SK-N-SH treated with all-trans-retinoic acid at 6 μM for 48 hours (cell line): ENCODE results near the gene SLC37A4.

ENCODE experiments used
- ATAC-seq: fragments of 200-7000 bp; cut with Tn5 transposase; 3 replicates; pipeline ENCODE4 v1.9.1; 2020; ENCODE audit warnings: mild to moderate bottlenecking, moderate library complexity
- ARNTL ChIP-seq: fragments of 450-650 bp; formaldehyde crosslinking; IDR thresholded peaks from 2 replicates; pipeline ENCODE4 v1.5.0; 2020; ENCODE audit warnings: low read depth, mild to moderate bottlenecking, moderate library complexity, borderline replicate concordance
- BACH2 ChIP-seq: fragments of 250-450 bp; sonication (Bioruptor Pico); IDR thresholded peaks from 2 replicates; pipeline ENCODE4 v1.9.0; 2021; ENCODE audit warnings: mild to moderate bottlenecking, borderline replicate concordance
- CREB5 ChIP-seq: fragments of 250-450 bp; sonication (Bioruptor Pico); IDR thresholded peaks from 2 replicates; pipeline ENCODE4 v1.5.1; 2020; ENCODE audit warnings: low read depth, mild to moderate bottlenecking, moderate library complexity
- CSDC2 ChIP-seq: fragments of 250-450 bp; sonication (Bioruptor Pico); IDR thresholded peaks from 2 replicates; pipeline ENCODE4 v1.5.0; 2020; ENCODE audit warnings: mild to moderate bottlenecking, moderate library complexity
- ESRRG ChIP-seq: fragments of 250-450 bp; sonication (Bioruptor Pico); IDR thresholded peaks from 2 replicates; pipeline ENCODE4 v1.6.1; 2021; ENCODE audit warnings: mild to moderate bottlenecking
- GLIS3 ChIP-seq: fragments of 250-450 bp; sonication (Bioruptor Pico); IDR thresholded peaks from 2 replicates; pipeline ENCODE4 v1.5.0; 2020; ENCODE audit warnings: mild to moderate bottlenecking, moderate library complexity
- ISL1 ChIP-seq: fragments of 250-450 bp; sonication (Bioruptor Pico); IDR thresholded peaks from 2 replicates; pipeline ENCODE4 v2.1.2; 2022; ENCODE audit warnings: mild to moderate bottlenecking, moderate library complexity
- OSR1 ChIP-seq: fragments of 250-450 bp; sonication (Bioruptor Pico); IDR thresholded peaks from 2 replicates; pipeline ENCODE4 v1.8.0; 2022; ENCODE audit warnings: moderate library complexity, mild to moderate bottlenecking, inconsistent platforms
- POU6F1 ChIP-seq: fragments of 250-450 bp; sonication (Bioruptor Pico); IDR thresholded peaks from 2 replicates; pipeline ENCODE4 v1.8.0; 2021; ENCODE audit warnings: low read depth, mild to moderate bottlenecking, moderate library complexity, borderline replicate concordance
- RARB ChIP-seq: fragments of 250-450 bp; sonication (Bioruptor Pico); IDR thresholded peaks from 2 replicates; pipeline ENCODE4 v1.8.0; 2021; ENCODE audit warnings: mild to moderate bottlenecking, moderate library complexity
- SNAI2 ChIP-seq: fragments of 250-450 bp; sonication (Bioruptor Pico); IDR thresholded peaks from 2 replicates; pipeline ENCODE4 v1.5.0; 2020; ENCODE audit warnings: mild to moderate bottlenecking, moderate library complexity
- TCF4 ChIP-seq: fragments of 250-450 bp; sonication (Bioruptor Pico); IDR thresholded peaks from 2 replicates; pipeline ENCODE4 v1.8.0; 2021; ENCODE audit warnings: mild to moderate bottlenecking, moderate library complexity, borderline replicate concordance
- TOX ChIP-seq: fragments of 250-450 bp; sonication (Bioruptor Pico); IDR thresholded peaks from 2 replicates; pipeline ENCODE4 v1.8.0; 2021; ENCODE audit warnings: mild to moderate bottlenecking, moderate library complexity, borderline replicate concordance
- ZC3H10 ChIP-seq: fragments of 250-450 bp; sonication (Bioruptor Pico); IDR thresholded peaks from 2 replicates; pipeline ENCODE4 v1.5.1; 2021; ENCODE audit warnings: mild to moderate bottlenecking, moderate library complexity
- ZFP3 ChIP-seq: fragments of 250-450 bp; sonication (Bioruptor Pico); IDR thresholded peaks from 2 replicates; pipeline ENCODE4 v1.5.0; 2020; ENCODE audit warnings: mild to moderate bottlenecking, moderate library complexity
- ZFP30 ChIP-seq: fragments of 450-650 bp; formaldehyde crosslinking; IDR thresholded peaks from 2 replicates; pipeline ENCODE4 v1.5.0; 2022; ENCODE audit warnings: mild to moderate bottlenecking, moderate library complexity
- ZNF70 ChIP-seq: fragments of 450-650 bp; formaldehyde crosslinking; IDR thresholded peaks from 2 replicates; pipeline ENCODE4 v1.5.0; 2020; ENCODE audit warnings: mild to moderate bottlenecking, moderate library complexity
- ZNF8 ChIP-seq: fragments of 450-650 bp; formaldehyde crosslinking; IDR thresholded peaks from 2 replicates; pipeline ENCODE4 v1.5.0; 2020; ENCODE audit warnings: mild to moderate bottlenecking, moderate library complexity
- TF ChIP-seq, protein P1 (sequence below): fragments of 250-450 bp; sonication (Bioruptor Pico); IDR thresholded peaks from 2 replicates; pipeline ENCODE4 v1.8.0; 2020; ENCODE audit warnings: mild to moderate bottlenecking, moderate library complexity, borderline replicate concordance
- TF ChIP-seq, protein P2 (sequence below): fragments of 250-450 bp; sonication (Bioruptor Pico); IDR thresholded peaks from 2 replicates; pipeline ENCODE4 v1.5.0; 2020; ENCODE audit warnings: mild to moderate bottlenecking, moderate library complexity
- TF ChIP-seq, protein P3 (sequence below): fragments of 250-450 bp; sonication (Bioruptor Pico); IDR thresholded peaks from 2 replicates; pipeline ENCODE4 v1.5.1; 2021; ENCODE audit warnings: mild to moderate bottlenecking, moderate library complexity

SLC37A4 gene

GRCh38 chr11:119029069-119029339 lies 1.7 kb downstream of the SLC37A4 start:
- no peak for ATAC-seq
- no peak for TF ChIP-seq POU6F1 (CRISPR knock-in tag)
- no peak for TF ChIP-seq TOX (CRISPR knock-in tag)
- TF ChIP-seq ZFP30 (CRISPR knock-in tag): no peak
- no peak for TF ChIP-seq ZFP3 (CRISPR knock-in tag)
- TF ChIP-seq OSR1: no peak
- no peak for TF ChIP-seq ZNF8 (CRISPR knock-in tag)
- no peak for TF ChIP-seq ZC3H10 (CRISPR knock-in tag)
- TF ChIP-seq BACH2: no peak
- TF ChIP-seq ARNTL (CRISPR knock-in tag): no peak
- no peak for TF ChIP-seq SNAI2
- no peak for TF ChIP-seq CREB5 (CRISPR knock-in tag)

DNA sequence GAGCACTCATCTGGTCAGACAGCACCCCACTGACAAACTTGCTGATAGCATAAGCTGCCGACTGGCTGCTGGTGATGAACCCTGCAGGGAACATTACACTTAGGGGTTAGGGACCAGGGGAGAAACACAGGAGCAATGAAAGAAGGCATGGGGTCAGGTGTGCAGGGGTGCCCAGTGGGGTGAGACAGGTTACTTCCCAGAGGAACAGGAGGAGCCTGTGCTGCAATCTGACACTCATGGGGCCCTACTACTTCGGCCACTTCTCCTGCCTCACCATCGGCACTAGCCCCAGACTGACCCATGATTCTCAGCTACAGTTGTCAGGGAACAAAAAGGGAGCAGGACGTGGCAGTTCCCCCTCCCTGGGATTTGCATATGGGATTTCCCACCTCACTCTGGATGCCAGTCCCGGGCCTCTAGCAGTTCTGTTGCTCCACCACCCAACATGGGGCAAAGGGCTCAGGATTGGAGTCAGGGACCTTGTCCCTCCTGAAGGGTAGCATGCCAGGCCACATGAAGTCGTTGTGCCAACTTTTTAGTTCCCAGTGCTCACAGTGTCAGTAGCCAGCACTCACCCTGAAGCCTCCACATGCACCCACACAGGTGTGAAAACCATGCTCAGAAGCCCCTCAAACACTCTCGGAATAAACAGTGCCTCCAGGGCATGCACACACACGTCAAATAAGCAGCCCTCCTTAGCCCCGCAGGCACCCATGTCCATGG lies 2.2 kb downstream of the SLC37A4 start:
- TF ChIP-seq ZNF8 (CRISPR knock-in tag) (no peak), ESRRG (no peak), CREB5 (CRISPR knock-in tag) (no peak), RARB (CRISPR knock-in tag) (no peak), POU6F1 (CRISPR knock-in tag) (no peak), ZC3H10 (CRISPR knock-in tag) (no peak), TCF4 (no peak), CSDC2 (no peak), ZFP3 (CRISPR knock-in tag) (no peak)
- TF ChIP-seq, protein P1, sequence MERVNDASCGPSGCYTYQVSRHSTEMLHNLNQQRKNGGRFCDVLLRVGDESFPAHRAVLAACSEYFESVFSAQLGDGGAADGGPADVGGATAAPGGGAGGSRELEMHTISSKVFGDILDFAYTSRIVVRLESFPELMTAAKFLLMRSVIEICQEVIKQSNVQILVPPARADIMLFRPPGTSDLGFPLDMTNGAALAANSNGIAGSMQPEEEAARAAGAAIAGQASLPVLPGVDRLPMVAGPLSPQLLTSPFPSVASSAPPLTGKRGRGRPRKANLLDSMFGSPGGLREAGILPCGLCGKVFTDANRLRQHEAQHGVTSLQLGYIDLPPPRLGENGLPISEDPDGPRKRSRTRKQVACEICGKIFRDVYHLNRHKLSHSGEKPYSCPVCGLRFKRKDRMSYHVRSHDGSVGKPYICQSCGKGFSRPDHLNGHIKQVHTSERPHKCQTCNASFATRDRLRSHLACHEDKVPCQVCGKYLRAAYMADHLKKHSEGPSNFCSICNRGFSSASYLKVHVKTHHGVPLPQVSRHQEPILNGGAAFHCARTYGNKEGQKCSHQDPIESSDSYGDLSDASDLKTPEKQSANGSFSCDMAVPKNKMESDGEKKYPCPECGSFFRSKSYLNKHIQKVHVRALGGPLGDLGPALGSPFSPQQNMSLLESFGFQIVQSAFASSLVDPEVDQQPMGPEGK (CRISPR knock-in tag): no peak
- TF ChIP-seq, protein P2, sequence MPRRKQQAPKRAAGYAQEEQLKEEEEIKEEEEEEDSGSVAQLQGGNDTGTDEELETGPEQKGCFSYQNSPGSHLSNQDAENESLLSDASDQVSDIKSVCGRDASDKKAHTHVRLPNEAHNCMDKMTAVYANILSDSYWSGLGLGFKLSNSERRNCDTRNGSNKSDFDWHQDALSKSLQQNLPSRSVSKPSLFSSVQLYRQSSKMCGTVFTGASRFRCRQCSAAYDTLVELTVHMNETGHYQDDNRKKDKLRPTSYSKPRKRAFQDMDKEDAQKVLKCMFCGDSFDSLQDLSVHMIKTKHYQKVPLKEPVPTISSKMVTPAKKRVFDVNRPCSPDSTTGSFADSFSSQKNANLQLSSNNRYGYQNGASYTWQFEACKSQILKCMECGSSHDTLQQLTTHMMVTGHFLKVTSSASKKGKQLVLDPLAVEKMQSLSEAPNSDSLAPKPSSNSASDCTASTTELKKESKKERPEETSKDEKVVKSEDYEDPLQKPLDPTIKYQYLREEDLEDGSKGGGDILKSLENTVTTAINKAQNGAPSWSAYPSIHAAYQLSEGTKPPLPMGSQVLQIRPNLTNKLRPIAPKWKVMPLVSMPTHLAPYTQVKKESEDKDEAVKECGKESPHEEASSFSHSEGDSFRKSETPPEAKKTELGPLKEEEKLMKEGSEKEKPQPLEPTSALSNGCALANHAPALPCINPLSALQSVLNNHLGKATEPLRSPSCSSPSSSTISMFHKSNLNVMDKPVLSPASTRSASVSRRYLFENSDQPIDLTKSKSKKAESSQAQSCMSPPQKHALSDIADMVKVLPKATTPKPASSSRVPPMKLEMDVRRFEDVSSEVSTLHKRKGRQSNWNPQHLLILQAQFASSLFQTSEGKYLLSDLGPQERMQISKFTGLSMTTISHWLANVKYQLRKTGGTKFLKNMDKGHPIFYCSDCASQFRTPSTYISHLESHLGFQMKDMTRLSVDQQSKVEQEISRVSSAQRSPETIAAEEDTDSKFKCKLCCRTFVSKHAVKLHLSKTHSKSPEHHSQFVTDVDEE (CRISPR knock-in tag): no peak
- TF ChIP-seq, all 23 proteins: peak for 0
- ATAC-seq: no peak

DNA sequence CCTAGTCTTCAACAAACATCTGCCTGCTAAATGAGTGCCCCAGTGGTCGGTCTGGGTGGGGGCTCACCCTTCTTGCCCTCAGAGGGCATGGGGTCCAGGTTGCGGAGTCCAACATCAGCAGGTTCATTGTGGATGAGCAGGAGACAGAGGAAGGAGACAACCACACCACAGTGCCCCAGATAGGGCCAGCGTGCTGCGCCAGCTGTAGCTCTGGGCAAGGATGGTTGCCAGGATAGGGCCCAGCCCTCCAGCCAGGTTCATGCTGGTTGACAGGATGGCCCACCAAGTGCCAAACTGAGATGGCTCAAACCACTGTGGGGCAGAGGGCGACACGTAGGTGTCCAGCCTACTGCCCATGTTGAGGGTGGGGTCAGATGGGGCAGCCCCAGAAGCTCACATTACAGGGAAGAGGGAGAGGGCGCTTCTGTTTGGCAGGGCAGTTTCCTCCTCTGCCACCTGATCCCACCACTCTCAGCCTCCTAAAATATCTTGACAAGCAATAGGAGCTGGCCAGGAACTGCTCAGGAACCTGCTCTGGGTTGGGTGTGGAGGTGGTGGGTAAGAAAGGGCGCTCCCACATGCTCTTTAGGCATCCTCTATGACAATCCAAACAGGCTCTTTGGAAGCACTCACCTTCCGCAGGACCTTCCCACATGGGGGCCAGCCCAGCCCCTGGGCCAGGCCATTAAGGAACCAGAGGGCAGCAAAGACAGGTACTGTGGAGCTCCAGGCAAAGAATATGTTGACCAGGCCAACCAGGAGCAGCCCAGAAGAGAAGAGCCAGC lies 2.9 kb downstream of the SLC37A4 start:
- no peak for ATAC-seq
- TF ChIP-seq, protein P2 (CRISPR knock-in tag): no peak
- no peak for TF ChIP-seq OSR1
- TF ChIP-seq ARNTL (CRISPR knock-in tag): no peak
- TF ChIP-seq ESRRG: no peak
- TF ChIP-seq ZNF70 (CRISPR knock-in tag): no peak
- TF ChIP-seq, protein P3, sequence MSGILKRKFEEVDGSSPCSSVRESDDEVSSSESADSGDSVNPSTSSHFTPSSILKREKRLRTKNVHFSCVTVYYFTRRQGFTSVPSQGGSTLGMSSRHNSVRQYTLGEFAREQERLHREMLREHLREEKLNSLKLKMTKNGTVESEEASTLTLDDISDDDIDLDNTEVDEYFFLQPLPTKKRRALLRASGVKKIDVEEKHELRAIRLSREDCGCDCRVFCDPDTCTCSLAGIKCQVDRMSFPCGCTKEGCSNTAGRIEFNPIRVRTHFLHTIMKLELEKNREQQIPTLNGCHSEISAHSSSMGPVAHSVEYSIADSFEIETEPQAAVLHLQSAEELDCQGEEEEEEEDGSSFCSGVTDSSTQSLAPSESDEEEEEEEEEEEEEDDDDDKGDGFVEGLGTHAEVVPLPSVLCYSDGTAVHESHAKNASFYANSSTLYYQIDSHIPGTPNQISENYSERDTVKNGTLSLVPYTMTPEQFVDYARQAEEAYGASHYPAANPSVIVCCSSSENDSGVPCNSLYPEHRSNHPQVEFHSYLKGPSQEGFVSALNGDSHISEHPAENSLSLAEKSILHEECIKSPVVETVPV: no peak
- TF ChIP-seq CSDC2: no peak
- TF ChIP-seq ZNF8 (CRISPR knock-in tag): no peak
- TF ChIP-seq GLIS3 (CRISPR knock-in tag): no peak
- TF ChIP-seq ISL1: no peak
- TF ChIP-seq SNAI2: no peak
- TF ChIP-seq TCF4: no peak
